GM23248 (cell line): Measurements from ENCODE around the gene NTRK2.

Experiments used
- EZH2 ChIP-seq: fragments of 200-600 bp; sonication (generic); IDR thresholded peaks from 2 replicates; pipeline ENCODE4 v1.6.1; 2018; ENCODE audit warnings: antibody characterized with exemption, mild to moderate bottlenecking; ENCODE audit not compliant: insufficient read depth, poor library complexity, severe bottlenecking
- EZH2phosphoT487 ChIP-seq: fragments of 200-600 bp; sonication (generic); IDR thresholded peaks from 2 replicates; pipeline ENCODE4 v1.6.1; 2018; ENCODE audit warnings: antibody characterized with exemption, moderate library complexity, mild to moderate bottlenecking, low read depth; ENCODE audit not compliant: insufficient read depth

DNA sequence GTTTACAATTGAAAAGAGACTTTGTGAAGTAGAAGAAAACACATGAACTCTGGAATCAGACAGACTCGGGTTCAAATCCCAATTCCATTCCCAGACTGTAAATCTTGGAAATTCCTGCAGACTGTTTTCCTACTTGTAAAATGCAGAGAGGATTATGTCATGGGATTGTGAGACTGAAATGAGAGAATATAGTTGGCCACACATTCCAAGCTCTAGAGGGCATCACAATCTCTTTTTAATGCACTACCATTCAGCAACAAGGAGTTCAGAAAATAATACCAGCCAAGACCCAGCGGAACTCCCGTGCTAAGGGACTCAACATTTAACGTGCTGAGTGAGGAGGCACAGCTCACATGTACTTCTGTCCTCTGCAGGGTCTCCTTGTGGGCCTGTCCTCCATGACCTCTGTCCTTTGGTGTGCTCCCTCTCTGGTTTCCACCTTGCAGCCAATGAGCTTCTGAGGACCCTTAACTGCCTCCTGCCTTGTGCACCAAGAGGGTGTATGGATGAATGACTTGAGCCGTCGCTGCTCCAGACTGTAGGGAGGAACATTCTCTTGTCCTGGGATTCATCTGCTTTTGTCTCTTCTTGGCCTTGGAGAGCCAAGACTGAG, 263.5 kb downstream of the NTRK2 start:
- no peak for TF ChIP-seq EZH2
- TF ChIP-seq EZH2phosphoT487 = no peak
